NCI-H526 (cell line): Measurements from ENCODE around the gene ACACA.

Source experiments
- DNase-seq, 2 experiments: peaks; one replicate each; lab custom pipeline; 2025; lab: John Stamatoyannopoulos, UW

The ACACA gene

DNA sequence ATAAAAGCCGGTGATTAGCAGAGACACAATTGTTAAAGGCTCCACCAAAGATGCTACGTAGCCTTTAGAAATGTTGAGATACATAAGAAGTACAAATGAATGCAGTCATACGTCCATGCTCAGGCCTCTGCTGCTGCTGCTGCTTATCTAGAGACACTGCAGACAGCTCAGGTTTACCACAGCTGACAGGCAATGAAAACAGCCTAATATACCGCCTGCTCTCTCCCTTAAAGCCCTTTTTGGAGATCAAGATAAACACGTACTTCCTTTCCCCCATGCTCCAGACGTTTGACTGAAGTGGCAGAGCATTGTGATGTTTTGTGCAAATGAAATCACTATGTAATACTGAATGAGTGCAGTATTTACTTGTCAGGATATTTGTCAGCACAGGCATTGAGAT is 272.6 kb downstream of the ACACA start:
- no peak for DNase-seq

GRCh38 chr17:37133136-37133535 is 273.5 kb downstream of the ACACA start:
- no peak for DNase-seq

DNA sequence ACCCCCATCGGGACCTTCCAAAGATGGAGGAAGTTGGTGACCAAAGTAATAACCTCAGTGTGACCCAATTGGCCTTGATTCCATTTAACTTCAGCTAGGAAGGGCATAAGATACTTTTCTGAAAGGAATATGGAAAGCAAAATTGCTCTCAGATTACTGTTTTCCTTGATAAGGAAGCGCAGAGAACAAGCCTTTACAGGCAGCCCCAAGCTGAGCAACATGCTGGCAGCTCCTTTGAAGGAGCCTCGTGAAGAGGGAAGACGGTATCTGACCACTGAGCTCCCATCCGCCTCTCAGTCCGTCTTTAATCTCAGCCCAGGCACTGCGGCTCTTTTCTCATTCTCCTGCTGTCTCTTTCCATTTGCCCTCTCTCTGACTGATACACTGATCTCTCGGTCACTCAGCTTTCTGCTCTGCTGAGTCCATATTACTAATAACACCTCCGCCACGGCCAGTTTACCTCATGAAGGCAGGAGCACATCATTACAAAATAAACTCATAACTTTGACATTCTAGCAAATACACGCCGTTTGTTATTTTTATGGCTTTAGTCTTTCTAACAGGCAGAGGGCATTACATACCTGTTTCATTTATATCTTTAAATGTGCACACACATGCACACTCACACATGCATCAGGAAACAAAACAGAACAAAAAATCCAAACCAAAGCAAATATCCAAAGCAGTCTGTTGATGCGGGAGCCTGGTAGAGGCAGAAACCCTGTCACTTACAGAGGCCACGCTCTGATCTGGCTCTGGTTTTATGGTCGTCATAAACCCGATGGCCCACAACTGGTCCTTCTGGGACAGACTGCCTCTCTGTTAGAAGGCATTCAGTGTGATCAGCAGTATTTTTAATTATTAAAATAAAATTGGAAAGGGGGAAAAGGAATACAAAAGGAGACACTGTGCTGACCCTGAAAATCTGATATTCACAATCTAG is 274.7 kb downstream of the ACACA start:
- no peak for DNase-seq

DNA sequence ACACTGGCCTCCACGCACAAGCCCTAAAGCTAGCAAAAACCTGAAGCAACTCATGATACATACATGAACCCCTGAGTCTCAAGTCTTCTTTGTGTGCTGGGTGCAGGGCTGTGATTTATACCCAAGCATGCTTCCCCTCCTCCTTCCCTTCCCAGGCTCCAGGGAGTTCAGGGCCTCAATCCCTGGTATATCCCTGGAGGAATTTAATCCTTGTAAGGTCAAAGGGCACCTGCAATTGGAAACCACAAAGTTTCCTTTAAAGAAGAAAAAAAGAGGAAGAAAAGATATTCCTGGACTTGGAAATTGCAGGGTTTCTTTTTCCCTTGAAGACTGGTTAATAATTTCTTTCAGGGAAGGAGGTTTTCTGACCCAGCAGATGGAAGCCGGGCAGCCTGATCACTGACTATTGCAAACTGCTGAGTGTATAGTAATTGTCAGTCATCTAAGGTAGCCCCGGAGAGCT is 275.6 kb downstream of the ACACA start:
- DNase-seq = no peak

DNA sequence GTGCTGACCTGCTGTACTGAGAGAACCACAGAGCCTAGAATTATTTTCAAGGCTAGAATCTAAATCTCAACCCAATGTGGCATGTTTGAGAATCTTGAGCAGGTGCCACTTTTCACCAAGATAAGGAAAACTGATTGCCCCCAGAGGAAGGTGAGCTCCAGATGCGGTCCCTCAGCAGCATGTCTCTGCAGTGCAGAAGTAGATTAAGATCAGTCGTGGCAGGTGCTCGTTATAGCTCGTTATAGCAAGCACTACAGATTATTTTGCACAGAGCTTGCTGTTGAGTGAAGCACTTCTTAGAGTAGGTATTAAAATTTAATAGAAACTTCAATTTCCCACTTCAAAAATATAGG is 281.8 kb downstream of the ACACA start:
- DNase-seq = no peak

DNA sequence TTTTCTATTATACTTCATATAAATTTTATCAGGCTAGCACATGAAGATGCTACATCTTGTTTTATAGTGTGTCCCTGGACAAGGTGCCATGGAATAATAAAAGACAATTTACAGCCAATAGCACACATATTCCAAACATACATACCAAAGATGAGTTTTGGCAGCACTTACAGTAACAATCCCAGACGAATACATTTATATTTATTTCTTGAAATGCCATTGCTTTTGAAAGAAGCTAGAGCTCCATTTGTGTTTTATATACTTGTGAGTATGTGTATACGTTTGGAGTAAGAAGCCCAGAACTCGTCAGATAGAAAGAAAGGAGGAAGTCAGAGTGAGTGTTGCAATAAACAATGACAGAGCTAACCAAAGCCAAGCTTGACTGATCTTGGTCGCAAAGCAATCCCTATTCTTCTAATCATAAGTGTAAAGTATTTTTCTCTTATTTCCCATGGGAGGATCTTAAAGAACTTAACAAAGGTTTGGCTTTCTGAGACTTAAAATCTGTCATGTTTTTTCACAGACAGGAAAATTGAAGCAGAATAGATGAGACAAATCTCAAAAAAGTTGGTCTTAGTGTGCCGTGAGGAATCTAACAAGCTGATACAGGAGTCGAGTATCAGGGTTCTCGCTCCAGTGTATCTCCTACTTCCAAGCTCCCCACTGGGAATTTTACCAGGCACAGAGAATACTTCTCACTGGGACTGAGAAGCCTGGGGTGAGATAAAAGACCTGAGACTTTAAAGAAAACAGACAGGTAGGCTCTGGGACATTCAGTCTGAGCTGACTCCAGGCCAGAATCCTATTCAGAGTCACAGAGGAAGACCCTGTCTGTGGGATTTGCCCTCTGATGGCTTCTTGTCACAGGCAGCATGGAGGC is 282.5 kb downstream of the ACACA start:
- DNase-seq = no peak

- DNase-seq = no peak
These were observed 283.2 kb downstream of the ACACA start for GRCh38 chr17:37123386-37123785.

DNA sequence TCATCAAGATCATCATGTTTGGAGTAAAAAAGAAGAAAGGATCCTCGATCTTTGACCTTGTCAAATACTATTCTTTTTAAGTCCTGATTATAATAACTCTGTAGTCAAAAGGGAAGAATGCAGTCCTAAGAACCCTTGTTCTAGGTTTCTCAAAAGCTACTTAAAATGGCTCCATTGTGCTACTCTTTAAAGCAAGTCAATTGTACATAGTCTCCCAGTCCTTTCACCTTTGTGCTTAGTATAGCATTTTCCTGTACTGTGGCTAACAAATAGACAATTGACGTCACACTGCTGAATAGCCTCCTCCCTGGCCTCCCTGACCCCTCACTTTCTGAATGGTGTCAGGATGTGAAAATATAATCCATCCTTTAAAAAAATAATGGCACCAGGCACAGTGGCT is 285.0 kb downstream of the ACACA start:
- DNase-seq = no peak

DNA sequence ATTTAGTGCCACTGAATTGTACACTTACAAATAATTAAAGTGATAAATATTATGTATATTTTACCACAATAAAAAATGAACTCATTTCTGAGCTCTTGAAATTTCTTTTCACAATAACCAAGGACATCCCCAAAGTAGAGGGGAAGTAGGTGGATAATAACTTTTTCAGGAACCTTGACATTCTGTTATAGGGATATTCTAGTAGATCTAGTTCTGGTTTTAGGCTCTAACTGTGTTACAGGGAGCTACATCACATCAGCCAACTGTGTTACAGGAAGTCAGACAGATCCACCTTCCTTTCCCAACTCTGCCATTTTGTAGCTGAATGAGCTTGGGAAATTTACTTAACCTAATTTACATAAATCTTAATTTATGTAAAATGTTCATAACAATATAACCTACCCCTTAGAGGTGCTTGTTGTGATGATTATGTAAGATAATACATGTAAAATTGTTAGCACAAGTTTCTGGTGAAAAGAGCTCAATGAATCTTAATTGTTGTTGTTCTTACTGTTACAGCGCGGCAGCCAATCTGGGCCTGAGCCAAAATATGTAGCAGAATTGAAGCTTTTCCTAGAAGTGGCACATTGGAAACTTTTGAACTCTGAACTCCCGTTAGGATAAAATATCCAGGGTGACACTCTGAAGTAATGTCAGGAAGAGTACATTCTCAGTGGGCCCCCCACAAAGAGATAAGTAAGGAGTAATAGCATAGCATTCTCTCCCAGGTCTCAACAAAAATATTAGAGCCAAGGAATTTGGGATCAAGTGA is 288.1 kb downstream of the ACACA start:
- DNase-seq = peak in 1 of 2 experiments; percentile 9

DNA sequence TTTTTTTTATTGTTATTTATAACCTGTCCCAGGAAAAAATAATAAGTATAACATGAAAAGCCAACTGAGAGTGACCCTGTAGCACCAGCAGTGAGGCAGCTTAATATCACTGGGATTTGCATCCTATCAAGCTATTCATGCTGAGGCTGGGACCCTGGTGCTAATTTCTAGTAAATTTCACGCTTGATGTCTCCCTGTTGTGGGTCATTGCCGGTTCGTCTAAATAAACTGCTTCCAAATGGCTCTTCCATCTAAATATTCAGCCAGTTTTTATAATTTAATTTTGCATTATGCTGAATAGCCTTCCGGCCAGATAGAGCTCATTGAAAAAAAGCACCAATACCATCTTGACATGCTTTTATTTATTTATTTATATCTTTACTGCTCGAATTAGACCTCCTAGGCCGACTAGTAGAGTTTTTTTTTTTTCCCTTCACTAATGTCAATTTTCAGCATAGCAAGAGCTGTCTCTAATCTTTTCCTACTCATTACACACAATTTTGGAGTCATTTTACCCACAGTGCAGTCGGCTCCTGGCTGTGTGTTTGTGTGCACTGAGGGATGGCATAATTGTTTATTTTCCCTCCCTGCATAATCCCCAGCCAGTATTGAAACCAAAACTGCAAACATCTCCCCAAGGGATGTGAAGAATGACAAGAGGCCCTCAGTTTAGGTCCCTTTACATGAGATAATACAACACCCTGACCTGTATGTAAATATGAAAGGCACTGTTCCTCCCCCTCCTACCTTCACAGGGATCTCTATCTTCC is 289.1 kb downstream of the ACACA start:
- peak; percentile 20 to 54 for DNase-seq

DNA sequence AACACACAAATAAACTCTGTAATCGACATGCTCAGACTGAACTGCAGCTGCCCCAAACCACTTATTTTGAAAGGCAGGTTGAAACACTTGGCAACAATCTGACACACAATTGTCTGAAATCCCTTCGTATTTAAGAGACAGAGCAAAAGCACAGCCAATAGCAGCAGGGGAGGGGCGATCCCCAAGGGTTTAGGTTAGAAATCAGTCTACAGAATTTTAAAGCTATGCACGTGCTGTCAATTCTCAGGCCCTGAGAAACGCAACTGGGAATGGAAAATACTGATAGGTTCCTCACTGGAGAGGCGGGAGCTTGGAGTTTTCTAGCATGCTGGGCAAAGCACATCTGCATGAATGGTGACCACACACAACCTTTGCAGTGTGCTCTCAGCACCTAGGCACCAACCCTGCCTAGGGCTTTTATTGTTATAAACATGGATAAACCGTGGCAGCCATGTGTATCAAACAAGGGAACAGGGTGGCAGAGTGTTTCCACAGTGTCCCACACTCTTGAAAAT is 289.9 kb downstream of the ACACA start:
- peak in 1 of 2 experiments; percentile 24 for DNase-seq

GRCh38 chr17:37111329-37111728 is 295.3 kb downstream of the ACACA start:
- no peak for DNase-seq

DNA sequence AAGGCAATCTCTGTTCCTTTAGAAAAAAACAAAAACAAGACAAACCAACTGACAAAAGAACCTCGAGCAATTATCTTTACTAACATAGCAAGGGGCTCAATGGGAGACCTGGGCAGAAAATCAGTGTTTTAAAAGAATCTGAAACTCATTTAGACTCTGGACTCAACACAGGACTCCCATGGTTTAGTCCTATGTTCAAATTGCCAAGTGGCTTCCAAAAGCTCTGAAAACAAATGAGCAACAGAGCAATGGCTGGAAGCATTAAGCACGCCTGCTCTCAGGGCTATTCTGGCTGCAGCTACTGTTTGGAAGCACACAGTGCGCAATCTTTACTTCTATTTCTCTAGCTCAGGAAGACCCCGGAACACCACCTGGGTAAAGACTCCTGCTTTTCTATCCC is 295.9 kb downstream of the ACACA start:
- DNase-seq = no peak

GRCh38 chr17:37109731-37110710 is 296.6 kb downstream of the ACACA start:
- DNase-seq = no peak

DNA sequence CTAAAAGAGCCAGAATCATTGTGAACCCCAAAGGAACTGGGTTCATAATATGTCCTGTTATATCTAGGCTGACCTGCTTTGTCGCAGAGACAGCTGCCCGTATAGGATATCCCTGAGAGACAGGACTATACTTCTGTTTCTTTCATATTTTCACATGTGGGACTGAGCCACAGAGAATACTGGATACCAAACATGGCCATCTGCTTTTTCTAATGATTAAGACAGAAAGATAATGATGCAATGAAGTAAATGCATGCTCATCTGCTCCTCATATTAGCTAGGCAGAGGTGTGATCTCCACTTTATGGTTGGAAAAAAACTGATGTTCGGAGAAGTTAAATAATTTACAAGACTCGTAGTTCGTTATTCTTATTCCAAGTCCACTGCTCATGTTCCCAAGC is 297.5 kb downstream of the ACACA start:
- no peak for DNase-seq

GRCh38 chr17:37107406-37108083 is 299.1 kb downstream of the ACACA start:
- DNase-seq = no peak

DNA sequence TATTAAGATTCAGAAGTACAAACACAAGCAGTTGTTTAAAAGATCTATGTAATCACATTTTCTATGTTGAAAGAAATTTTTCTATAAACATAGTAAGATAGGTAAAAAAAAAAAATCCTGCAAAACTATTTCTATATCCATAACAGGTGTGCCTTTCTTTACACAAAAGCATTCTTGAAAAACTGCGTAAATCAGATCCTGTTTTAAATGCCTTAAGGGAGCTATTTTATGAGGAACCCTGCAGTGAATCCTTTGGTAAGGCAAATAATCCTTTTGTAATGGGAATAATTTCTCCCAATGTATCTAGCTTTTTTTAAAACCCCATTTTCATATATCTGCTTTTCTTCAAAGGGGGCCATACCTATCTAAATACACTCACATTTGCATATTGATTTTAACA is 300.6 kb downstream of the ACACA start:
- DNase-seq = no peak

DNA sequence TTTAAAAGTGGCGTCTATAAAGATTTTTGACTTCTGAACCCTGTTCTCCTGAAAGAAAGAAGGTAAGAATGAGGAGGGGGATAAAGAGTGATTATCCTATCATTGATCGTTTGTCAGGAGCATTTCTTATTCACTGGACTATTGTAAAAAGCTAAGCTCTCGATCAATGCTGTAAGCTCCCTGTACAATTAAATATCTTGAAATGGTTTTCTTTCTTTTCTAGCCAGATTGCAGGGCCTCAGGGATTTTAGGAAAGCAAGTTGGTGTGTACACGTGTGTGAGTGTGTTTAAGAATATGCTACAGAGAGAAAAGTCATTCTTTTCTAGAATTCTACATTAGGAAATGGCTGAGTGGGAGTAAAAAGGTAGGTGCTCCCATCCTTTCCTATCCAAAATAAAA is 303.4 kb downstream of the ACACA start:
- no peak for DNase-seq

DNA sequence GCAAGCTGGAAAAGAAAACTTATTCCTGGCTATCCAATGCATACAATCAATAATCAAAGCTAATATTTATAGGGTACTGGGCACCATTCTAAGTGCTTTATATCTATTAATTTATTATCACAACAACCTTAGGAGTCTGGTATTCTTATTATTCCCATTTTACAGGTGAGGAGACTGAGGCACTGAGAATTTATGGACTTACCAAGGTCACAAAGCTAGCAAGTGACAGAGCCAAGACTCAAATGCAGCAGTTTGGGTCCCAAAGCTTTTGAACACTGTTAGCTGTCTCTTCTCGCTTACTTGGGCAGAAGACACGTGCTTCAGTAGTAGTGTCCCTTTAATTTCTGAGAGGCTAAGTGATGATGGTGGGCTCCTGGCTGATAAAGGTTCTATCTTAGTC is 305.3 kb downstream of the ACACA start:
- no peak for DNase-seq
